ENCODE data around the gene CDH23. TPM values are rescaled to one million over a fixed set of nuclear protein-coding genes. Genes with fewer than 3 reads are reported as not detected.
A peak's percentile ranks its signal among the peaks of the same experiment; 100 is the strongest.

The CDH23 gene
- total RNA-seq, 1 donor from 2014 or later = 5.4 TPM

- intact Hi-C loops (cut with micrococcal nuclease) = no loop called here
- ATAC-seq (no peak), DNase-seq (peak; percentile 23)
Observed at GRCh38 chr10:71783917-71784678, 387.4 kb downstream of the CDH23 start.

- no peak for ATAC-seq
- peak; percentile 26 for DNase-seq
- intact Hi-C loops (cut with micrococcal nuclease) = no loop called here
Observed at GRCh38 chr10:71784679-71785272, 388.1 kb downstream of the CDH23 start.

- ATAC-seq = no peak
- no peak for DNase-seq
- intact Hi-C loops (cut with micrococcal nuclease) = no loop called here
Observed at GRCh38 chr10:71788954-71789353, 392.2 kb downstream of the CDH23 start.

GRCh38 chr10:71789871-71790270, 393.2 kb downstream of the CDH23 start:
- DNase-seq (no peak), ATAC-seq (no peak)
- intact Hi-C loops (cut with micrococcal nuclease) = no loop called here

GRCh38 chr10:71790749-71791440, 394.2 kb downstream of the CDH23 start:
- DNase-seq = no peak
- ATAC-seq = no peak
- intact Hi-C loops (cut with micrococcal nuclease) = no loop called here

GRCh38 chr10:71795248-71795647, 398.5 kb downstream of the CDH23 start:
- DNase-seq (no peak), ATAC-seq (no peak)
- intact Hi-C loops (cut with micrococcal nuclease) = no loop called here

- DNase-seq = no peak
- ATAC-seq = no peak
- intact Hi-C loops (cut with micrococcal nuclease) = no loop called here
Observed at GRCh38 chr10:71796749-71797405, 400.2 kb downstream of the CDH23 start.

- intact Hi-C loops (cut with micrococcal nuclease) = no loop called here
- ATAC-seq (no peak), DNase-seq (no peak)
Observed at GRCh38 chr10:71797533-71798307, 401.0 kb downstream of the CDH23 start.

- intact Hi-C loops (cut with micrococcal nuclease) = no loop called here
- ATAC-seq (no peak), DNase-seq (no peak)
Observed at GRCh38 chr10:71798308-71798624, 401.5 kb downstream of the CDH23 start.

GRCh38 chr10:71799112-71799511, 402.4 kb downstream of the CDH23 start:
- DNase-seq (no peak), ATAC-seq (no peak)
- intact Hi-C loops (cut with micrococcal nuclease) = no loop called here

GRCh38 chr10:71799608-71800453, 403.1 kb downstream of the CDH23 start:
- ATAC-seq (no peak), DNase-seq (no peak)
- intact Hi-C loops (cut with micrococcal nuclease) = no loop called here

- intact Hi-C loops (cut with micrococcal nuclease) = no loop called here
- DNase-seq = no peak
- ATAC-seq = no peak
Observed at GRCh38 chr10:71801361-71801760, 404.6 kb downstream of the CDH23 start.

GRCh38 chr10:71802235-71802634, 405.5 kb downstream of the CDH23 start:
- intact Hi-C loops (cut with micrococcal nuclease) = no loop called here
- DNase-seq = no peak
- no peak for ATAC-seq

- no peak for DNase-seq
- intact Hi-C loops (cut with micrococcal nuclease) = no loop called here
- ATAC-seq = no peak
Observed at GRCh38 chr10:71802715-71803488, 406.2 kb downstream of the CDH23 start.

- intact Hi-C loops (cut with micrococcal nuclease) = no loop called here
- peak; percentile 48 for ATAC-seq
- no peak for DNase-seq
Observed at GRCh38 chr10:71804077-71804476, 407.4 kb downstream of the CDH23 start.

GRCh38 chr10:71805776-71806703, 409.3 kb downstream of the CDH23 start:
- ATAC-seq (peak; percentile 70), DNase-seq (no peak)
- intact Hi-C loops (cut with micrococcal nuclease) = no loop called here

All from left ventricle myocardium superior (tissue), 1 donor.